Aorta (tissue), 5 donors: ENCODE measurements around the gene CIPC. TPM values are rescaled to one million over a fixed set of nuclear protein-coding genes. Genes with fewer than 3 reads are reported as not detected.
A peak's percentile ranks its signal among the peaks of the same experiment; 100 is the strongest.

ENCODE experiments used
- ATAC-seq: fragments of 200-7000 bp; cut with Tn5 transposase; one replicate; pipeline ENCODE4 v1.9.1; 2022; ENCODE audit warnings: moderate library complexity; ENCODE audit not compliant: low FRiP score
- DNase-seq, 2 donors: peaks; one replicate each; pipeline ENCODE4 v3.0.0-alpha.2; 2020
- H3K27ac ChIP-seq, 2 donors: one replicate each; pipeline ENCODE4 v1.5.1; 2013; ENCODE audit warnings: low read length in 2 of 2, mild to moderate bottlenecking in 2 of 2, moderate library complexity in 2 of 2, control low read depth in 1 of 2, inconsistent platforms in 1 of 2, low read depth in 1 of 2
- H3K27me3 ChIP-seq, 2 donors: one replicate each; pipeline ENCODE4 v1.6.1; 2013; ENCODE audit warnings: control low read depth in 1 of 2, low read length in 1 of 2, mild to moderate bottlenecking in 1 of 2, moderate library complexity in 1 of 2; ENCODE audit not compliant: insufficient read depth in 2 of 2, control insufficient read depth in 1 of 2
- H3K36me3 ChIP-seq, 2 donors: one replicate each; pipeline ENCODE4 v1.6.1; 2013; ENCODE audit warnings: control low read depth in 1 of 2, low read length in 1 of 2, mild to moderate bottlenecking in 1 of 2; ENCODE audit not compliant: insufficient read depth in 2 of 2, control insufficient read depth in 1 of 2
- H3K4me1 ChIP-seq, 2 donors: one replicate each; pipeline ENCODE4 v1.6.1; 2013; ENCODE audit warnings: low read length in 2 of 2, control low read depth in 1 of 2, mild to moderate bottlenecking in 1 of 2, moderate library complexity in 1 of 2; ENCODE audit not compliant: insufficient read depth in 2 of 2, control insufficient read depth in 1 of 2
- H3K4me3 ChIP-seq, 2 donors: one replicate each; pipeline ENCODE4 v1.5.1; 2013; ENCODE audit warnings: low read length in 2 of 2, control low read depth in 1 of 2, mild to moderate bottlenecking in 1 of 2
- H3K9me3 ChIP-seq: one replicate; pipeline ENCODE4 v1.6.1; 2013; ENCODE audit warnings: mild to moderate bottlenecking, low read length; ENCODE audit not compliant: control insufficient read depth
- WGBS, 2 donors: extraction: QIAGEN DNeasy Blood & Tissue Kit; methylation state at CpG; one replicate each; pipeline ENCODE4 v1.1.7; 2013; 5-methylcytosine and 5-hydroxymethylcytosine counted together
- intact Hi-C, 2 donors: fragments of 100-400 bp; cut with DNase I; formaldehyde crosslinking; loops; one replicate each; pipeline versions ENCODE4 v1.14.2 to v1.15.0; 2022
- polyA plus RNA-seq, 2 donors: library from polyadenylated mRNA; stranded (reverse); fragments of 200-250 nt; gene quantifications; one replicate each; pipeline ENCODE4 v1.2.3, GENCODE V29; 2013
- total RNA-seq, 2 donors: library from RNA; stranded (reverse); fragmentation: NEBNext Ultra II Directional; extraction: Animal tissue kit (Norgen Biotek cat#: 25700); gene quantifications; one replicate each; pipeline ENCODE4 v1.2.1, GENCODE V29; 2021
- donor health status: healthy with polysubstance abuse.
- donor health status: Bipolar disorder and iron deficiency.
- donor health status: DM: no; HTN: no; CAD: no.
- donor health status: DM: no; HTN: no; CAD: no.
- donor health status: DM: yes; HTN: yes; CAD: no.

CIPC gene
- total and polyA plus RNA-seq, 4 donors = 8.1 to 24.4 (median 17.0) TPM

GRCh38 chr14:77092676-77093075 is 5.4 kb upstream of the CIPC start:
- no peaks in the 10 kb centered on the region for H3K9me3 ChIP-seq
- intact Hi-C loops = no loop called here
- H3K4me3 ChIP-seq = no peak overlapping the region
- ATAC-seq (no peak), DNase-seq (no peak)
- WGBS, 2 donors = 93 to 94% methylated on average over 3 of the region's 3 CpGs
- H3K36me3 ChIP-seq = no peaks in the 10 kb centered on the region
- H3K27ac ChIP-seq = no peak overlapping the region
- no peaks in the 10 kb centered on the region for H3K4me1 ChIP-seq
- no peaks in the 10 kb centered on the region for H3K27me3 ChIP-seq

- H3K36me3 ChIP-seq = no peaks in the 10 kb centered on the region
- no peak overlapping the region for H3K4me3 ChIP-seq
- no peaks in the 10 kb centered on the region for H3K4me1 ChIP-seq
- H3K27me3 ChIP-seq = no peaks in the 10 kb centered on the region
- intact Hi-C loops = no loop called here
- no peak overlapping the region for H3K27ac ChIP-seq
- DNase-seq (peak; percentile 82 to 91), ATAC-seq (no peak)
- 22 to 24% methylated on average over 8 of the region's 8 CpGs for WGBS, 2 donors
- H3K9me3 ChIP-seq = no peaks in the 10 kb centered on the region
These were observed 3.3 kb upstream of the CIPC start for GRCh38 chr14:77094672-77095284.

- Histone ChIP-seq H3K4me1 (no peaks in the 10 kb centered on the region), H3K27me3 (no peaks in the 10 kb centered on the region), H3K36me3 (no peaks in the 10 kb centered on the region), H3K27ac (peak overlapping the region; percentile 73 to 74), H3K9me3 (no peaks in the 10 kb centered on the region), H3K4me3 (peak overlapping the region; percentile 44 to 51)
- 5 to 6% methylated on average over 20 of the region's 20 CpGs for WGBS, 2 donors
- ATAC-seq = no peak
- DNase-seq = no peak
- intact Hi-C loops = loop anchor here in 1 of 2 donors (2.0 kb wide), 1 partner anchor 28 kb away; no protein-coding TSS in a partner anchor
These were observed 905 bp upstream of the CIPC start for GRCh38 chr14:77097006-77097699.

GRCh38 chr14:77098529-77099353 is 683 bp downstream of the CIPC start:
- ATAC-seq (peak; percentile 66), DNase-seq (peak; percentile 84 to 89)
- no peaks in the 10 kb centered on the region for H3K27me3 ChIP-seq
- peak overlapping the region; percentile 5 to 98 for H3K27ac ChIP-seq
- no peaks in the 10 kb centered on the region for H3K4me1 ChIP-seq
- H3K36me3 ChIP-seq = no peaks in the 10 kb centered on the region
- H3K4me3 ChIP-seq = peak overlapping the region; percentile 65 to 81
- no peaks in the 10 kb centered on the region for H3K9me3 ChIP-seq
- 1% methylated on average over 20 to 23 of the region's 23 CpGs for WGBS, 2 donors
- intact Hi-C loops = no loop called here

- H3K27me3 ChIP-seq = no peaks in the 10 kb centered on the region
- WGBS, 2 donors = 6 to 8% methylated on average over 7 of the region's 7 CpGs
- no peak for ATAC-seq
- intact Hi-C loops = no loop called here
- H3K4me3 ChIP-seq = peak overlapping the region in 1 of 2 donors; percentile 4
- no peaks in the 10 kb centered on the region for H3K9me3 ChIP-seq
- peaks cover 0 to 4% of the 10 kb centered on the region in 2 donors for H3K4me1 ChIP-seq
- no peak for DNase-seq
- peak overlapping the region; percentile 71 to 77 for H3K27ac ChIP-seq
- no peaks in the 10 kb centered on the region for H3K36me3 ChIP-seq
These were observed 1.5 kb downstream of the CIPC start for GRCh38 chr14:77099425-77100167.

- H3K36me3 ChIP-seq = no peaks in the 10 kb centered on the region
- H3K27me3 ChIP-seq = no peaks in the 10 kb centered on the region
- H3K4me1 ChIP-seq = peaks cover 0 to 16% of the 10 kb centered on the region in 2 donors
- intact Hi-C loops = no loop called here
- 15 to 16% methylated on average over 3 of the region's 3 CpGs for WGBS, 2 donors
- ATAC-seq (no peak), DNase-seq (no peak)
- no peak overlapping the region for H3K4me3 ChIP-seq
- H3K9me3 ChIP-seq = no peaks in the 10 kb centered on the region
- H3K27ac ChIP-seq = peak overlapping the region in 1 of 2 donors; percentile 82
These were observed 2.9 kb downstream of the CIPC start for GRCh38 chr14:77100961-77101360.

- no peak overlapping the region for H3K4me3 ChIP-seq
- no peaks in the 10 kb centered on the region for H3K27me3 ChIP-seq
- no peaks in the 10 kb centered on the region for H3K36me3 ChIP-seq
- ATAC-seq (no peak), DNase-seq (no peak)
- H3K9me3 ChIP-seq = no peaks in the 10 kb centered on the region
- peak overlapping the region in 1 of 2 donors; percentile 21 for H3K27ac ChIP-seq
- WGBS, 2 donors = 74 to 81% methylated on average over 4 of the region's 4 CpGs
- peaks cover 0 to 22% of the 10 kb centered on the region in 2 donors for H3K4me1 ChIP-seq
- intact Hi-C loops = no loop called here
These were observed 4.1 kb downstream of the CIPC start for GRCh38 chr14:77102154-77102553.

- intact Hi-C loops = no loop called here
- no peak overlapping the region for H3K4me3 ChIP-seq
- H3K9me3 ChIP-seq = no peaks in the 10 kb centered on the region
- no peak for DNase-seq
- H3K4me1 ChIP-seq = peaks cover 2 to 22% of the 10 kb centered on the region in 2 donors
- no peaks in the 10 kb centered on the region for H3K27me3 ChIP-seq
- peak; percentile 55 for ATAC-seq
- H3K36me3 ChIP-seq = no peaks in the 10 kb centered on the region
- H3K27ac ChIP-seq = peak overlapping the region; percentile 23 to 88
These were observed 5.4 kb downstream of the CIPC start for GRCh38 chr14:77103475-77103874.
